Kidney epithelial cell (primary cell): ENCODE measurements around the gene SMCR8. TPM values are rescaled to one million over a fixed set of nuclear protein-coding genes. Genes with fewer than 3 reads are reported as not detected.

ENCODE experiments used
- DNase-seq: peaks from one replicate; pipeline ENCODE4 v3.0.0-alpha.2; 2010; ENCODE audit warnings: low read depth
- H3K27me3 ChIP-seq: 2 replicates; pipeline ENCODE4 v1.6.0; 2011; ENCODE audit warnings: low read length; ENCODE audit not compliant: control insufficient read depth, insufficient read depth
- H3K36me3 ChIP-seq: 2 replicates; pipeline ENCODE4 v1.5.1; 2011; ENCODE audit warnings: low read length; ENCODE audit not compliant: control insufficient read depth, insufficient read depth
- H3K4me3 ChIP-seq: 2 replicates; pipeline ENCODE4 v1.5.1; 2011; ENCODE audit warnings: low read depth, mild to moderate bottlenecking, control low read depth, low read length
- CTCF ChIP-seq: IDR thresholded peaks from 2 replicates; pipeline ENCODE4 v1.5.1; 2011; ENCODE audit warnings: mild to moderate bottlenecking, moderate library complexity, low read length, control low read depth, inconsistent platforms; ENCODE audit not compliant: insufficient read depth, poor library complexity, severe bottlenecking
- total RNA-seq: library from RNA; depleted of rRNA; stranded (reverse); fragments of >200 nt; gene quantifications from 2 replicates; pipeline ENCODE4 v1.2.3, GENCODE V29; 2015

Gene SMCR8
- total RNA-seq, 1 donor from 2014 or later: 30.8 TPM

GRCh38 chr17:18324140-18325050 lies 9.3 kb downstream of the SMCR8 start:
- H3K36me3 ChIP-seq: peaks cover 1% of the 10 kb centered on the region
- no peak for DNase-seq
- TF ChIP-seq CTCF: no peak
- no peaks in the 10 kb centered on the region for H3K27me3 ChIP-seq
- no peak overlapping the region for H3K4me3 ChIP-seq

- Histone ChIP-seq H3K27me3 (no peaks in the 10 kb centered on the region), H3K36me3 (no peaks in the 10 kb centered on the region), H3K4me3 (no peak overlapping the region)
- no peak for DNase-seq
- no peak for TF ChIP-seq CTCF
These were observed 10.9 kb downstream of the SMCR8 start for GRCh38 chr17:18326039-18326438.

DNA sequence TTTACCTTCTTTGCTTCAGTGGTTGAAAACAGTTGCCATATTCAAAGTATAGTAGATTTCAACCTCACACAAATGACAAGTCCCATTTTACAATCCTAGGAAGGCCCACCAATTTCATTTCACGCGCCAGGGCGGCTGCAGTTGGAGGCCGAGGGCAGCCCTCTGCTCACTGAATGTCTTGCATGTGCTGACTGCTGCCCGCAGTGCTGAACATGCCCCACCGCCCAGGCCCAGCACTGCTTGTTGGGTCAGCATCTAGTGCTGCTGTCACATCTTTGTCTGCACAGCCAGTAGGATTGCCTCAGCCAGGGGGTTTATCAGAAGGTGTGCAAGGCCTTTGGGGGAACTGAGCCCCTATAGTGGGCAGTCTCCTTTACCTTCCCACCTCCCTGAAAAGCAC lies 11.5 kb downstream of the SMCR8 start:
- no peak for TF ChIP-seq CTCF
- H3K4me3 ChIP-seq: no peak overlapping the region
- H3K36me3 ChIP-seq: no peaks in the 10 kb centered on the region
- H3K27me3 ChIP-seq: no peaks in the 10 kb centered on the region
- DNase-seq: no peak

GRCh38 chr17:18327093-18327492 lies 12.0 kb downstream of the SMCR8 start:
- Histone ChIP-seq H3K27me3 (no peaks in the 10 kb centered on the region), H3K36me3 (no peaks in the 10 kb centered on the region), H3K4me3 (no peak overlapping the region)
- TF ChIP-seq CTCF: no peak
- no peak for DNase-seq

GRCh38 chr17:18327556-18327955 lies 12.5 kb downstream of the SMCR8 start:
- Histone ChIP-seq H3K36me3 (no peaks in the 10 kb centered on the region), H3K27me3 (no peaks in the 10 kb centered on the region), H3K4me3 (no peak overlapping the region)
- no peak for DNase-seq
- no peak for TF ChIP-seq CTCF

GRCh38 chr17:18328643-18329204 lies 13.6 kb downstream of the SMCR8 start:
- DNase-seq: no peak
- Histone ChIP-seq H3K4me3 (no peak overlapping the region), H3K27me3 (no peaks in the 10 kb centered on the region), H3K36me3 (no peaks in the 10 kb centered on the region)
- no peak for TF ChIP-seq CTCF
